GM12892 (cell line): Measurements from ENCODE around the gene SH2D3A.

Experiments
- DNase-seq: peaks from one replicate; pipeline ENCODE4 v3.0.0; 2011; ENCODE audit not compliant: insufficient read length
- FAIRE-seq: peaks from 2 replicates; lab custom pipeline; 2011; peaks lifted over from hg19 to GRCh38; lab: Jason Lieb, UNC
- POLR2A ChIP-seq: IDR thresholded peaks from 2 replicates; pipeline ENCODE4 v1.6.1; 2011; ENCODE audit warnings: low read depth, low read length, control low read depth
- POLR2AphosphoS5 ChIP-seq: IDR thresholded peaks from 2 replicates; pipeline ENCODE4 v1.6.1; 2011; ENCODE audit warnings: low read depth, low read length, control low read depth
- TAF1 ChIP-seq: IDR thresholded peaks from 2 replicates; pipeline ENCODE4 v1.6.1; 2011; ENCODE audit warnings: low read depth, mild to moderate bottlenecking, control low read depth, low read length, borderline replicate concordance

SH2D3A gene

GRCh38 chr19:6730153-6730804, 37.0 kb downstream of the SH2D3A start:
- DNase-seq (no peak), FAIRE-seq (no peak)
- no peak for TF ChIP-seq POLR2AphosphoS5
- no peak for TF ChIP-seq TAF1
- TF ChIP-seq POLR2A, result no peak

GRCh38 chr19:6729573-6730152, 37.6 kb downstream of the SH2D3A start:
- TF ChIP-seq TAF1 (no peak), POLR2AphosphoS5 (no peak), POLR2A (no peak)
- no peak for FAIRE-seq

GRCh38 chr19:6728346-6728745, 38.9 kb downstream of the SH2D3A start:
- peak; percentile 91 for FAIRE-seq
- no peak for DNase-seq
- TF ChIP-seq POLR2AphosphoS5 (no peak), POLR2A (no peak), TAF1 (peak; percentile 17; the same call in 1 of the 2 replicates)

More at GRCh38 chr19:6729573-6730152, 37.6 kb downstream of the SH2D3A start:
- no peak for DNase-seq

- no peak for FAIRE-seq
- no peak for DNase-seq
- TF ChIP-seq POLR2A (no peak), TAF1 (no peak), POLR2AphosphoS5 (no peak)
These were observed 41.6 kb downstream of the SH2D3A start for GRCh38 chr19:6725513-6726231.

GRCh38 chr19:6724631-6725492, 42.4 kb downstream of the SH2D3A start:
- no peak for DNase-seq
- TF ChIP-seq TAF1, result no peak
- no peak for TF ChIP-seq POLR2A
- no peak for TF ChIP-seq POLR2AphosphoS5
- no peak for FAIRE-seq

GRCh38 chr19:6723738-6724137, 43.5 kb downstream of the SH2D3A start:
- no peak for FAIRE-seq
- TF ChIP-seq TAF1 (no peak), POLR2AphosphoS5 (no peak), POLR2A (no peak)

GRCh38 chr19:6723108-6723618, 44.1 kb downstream of the SH2D3A start:
- TF ChIP-seq POLR2AphosphoS5, result no peak
- no peak for TF ChIP-seq TAF1
- no peak for TF ChIP-seq POLR2A
- no peak for FAIRE-seq
- DNase-seq, result no peak

More at GRCh38 chr19:6723738-6724137, 43.5 kb downstream of the SH2D3A start:
- no peak for DNase-seq

- DNase-seq (no peak), FAIRE-seq (peak; percentile 68)
- no peak for TF ChIP-seq POLR2A
- no peak for TF ChIP-seq POLR2AphosphoS5
- TF ChIP-seq TAF1, result no peak
These were observed 45.5 kb downstream of the SH2D3A start for GRCh38 chr19:6721773-6722172.

GRCh38 chr19:6721138-6721474, 46.1 kb downstream of the SH2D3A start:
- DNase-seq (no peak), FAIRE-seq (no peak)
- TF ChIP-seq POLR2AphosphoS5 (no peak), TAF1 (no peak), POLR2A (no peak)

GRCh38 chr19:6720369-6721137, 46.7 kb downstream of the SH2D3A start, which contains the start of gene C3:
Gene C3 (minus strand): TSS chr19:6720650. CDS start chr19:6720589, 61 bp downstream.
- TF ChIP-seq POLR2A, result no peak
- no peak for TF ChIP-seq TAF1
- no peak for TF ChIP-seq POLR2AphosphoS5
- DNase-seq (no peak), FAIRE-seq (no peak)

- no peak for DNase-seq
- TF ChIP-seq POLR2A (no peak), POLR2AphosphoS5 (no peak), TAF1 (no peak)
- no peak for FAIRE-seq
These were observed 47.3 kb downstream of the SH2D3A start for GRCh38 chr19:6719992-6720368.
